Measurements from ENCODE around the gene RNF223.

The RNF223 gene

DNA sequence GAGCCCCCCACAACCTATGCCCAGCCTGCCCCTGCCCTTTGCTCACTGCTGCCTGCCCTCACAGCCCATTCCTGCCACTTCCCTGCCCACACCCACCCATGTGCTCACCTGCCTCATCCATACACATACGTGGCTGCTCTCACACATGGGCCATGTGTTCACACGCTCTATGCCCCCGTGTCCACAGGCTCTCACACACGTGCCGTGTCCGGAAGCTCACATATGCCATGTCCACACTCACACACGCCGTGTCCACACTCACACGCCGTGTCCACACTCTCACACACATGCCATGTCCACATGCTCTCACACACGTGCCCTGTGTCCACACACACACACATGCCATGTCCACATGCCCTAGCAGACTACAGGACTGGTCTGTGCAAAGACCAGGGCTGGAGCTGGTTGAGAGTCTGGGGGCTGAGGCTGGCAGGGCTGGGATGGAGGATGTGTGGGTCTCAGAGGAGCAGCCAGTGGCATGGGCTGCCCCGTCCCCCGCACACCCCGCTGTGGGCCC, 583 bp upstream of the RNF223 start:
- Histone ChIP-seq H3K4me3 (ENCODE audit: low read depth in 1 of 2, low read length in 2 of 2) (no peak overlapping the region), H3K27me3 (ENCODE audit: control insufficient read depth in 1 of 2, insufficient read depth in 2 of 2, low read length in 2 of 2) (peaks cover 0 to 50% of the 10 kb centered on the region in 2 donors), H3K9ac (ENCODE audit: low read length) (no peak overlapping the region), H3K4me1 (ENCODE audit: insufficient read depth, low read length) (peaks cover 5% of the 10 kb centered on the region), H3K27ac (ENCODE audit: low read depth, low read length) (no peak overlapping the region), H3K9me3 (ENCODE audit: low read length) (no peaks in the 10 kb centered on the region), H3K36me3 (ENCODE audit: insufficient read depth, low read length) (no peaks in the 10 kb centered on the region)

- H3K36me3 ChIP-seq (ENCODE audit: insufficient read depth, low read length), result no peaks in the 10 kb centered on the region
- no peak overlapping the region for H3K27ac ChIP-seq (ENCODE audit: low read depth, low read length)
- H3K4me1 ChIP-seq (ENCODE audit: insufficient read depth, low read length), result no peaks in the 10 kb centered on the region
- H3K4me3 ChIP-seq (ENCODE audit: low read depth in 1 of 2, low read length in 2 of 2), result no peak overlapping the region
- peaks cover 4 to 62% of the 10 kb centered on the region in 2 donors for H3K27me3 ChIP-seq (ENCODE audit: control insufficient read depth in 1 of 2, insufficient read depth in 2 of 2, low read length in 2 of 2)
- no peaks in the 10 kb centered on the region for H3K9me3 ChIP-seq (ENCODE audit: low read length)
- no peak overlapping the region for H3K9ac ChIP-seq (ENCODE audit: low read length)
These were observed 1.0 kb downstream of the RNF223 start for GRCh38 chr1:1072849-1073742.

DNA sequence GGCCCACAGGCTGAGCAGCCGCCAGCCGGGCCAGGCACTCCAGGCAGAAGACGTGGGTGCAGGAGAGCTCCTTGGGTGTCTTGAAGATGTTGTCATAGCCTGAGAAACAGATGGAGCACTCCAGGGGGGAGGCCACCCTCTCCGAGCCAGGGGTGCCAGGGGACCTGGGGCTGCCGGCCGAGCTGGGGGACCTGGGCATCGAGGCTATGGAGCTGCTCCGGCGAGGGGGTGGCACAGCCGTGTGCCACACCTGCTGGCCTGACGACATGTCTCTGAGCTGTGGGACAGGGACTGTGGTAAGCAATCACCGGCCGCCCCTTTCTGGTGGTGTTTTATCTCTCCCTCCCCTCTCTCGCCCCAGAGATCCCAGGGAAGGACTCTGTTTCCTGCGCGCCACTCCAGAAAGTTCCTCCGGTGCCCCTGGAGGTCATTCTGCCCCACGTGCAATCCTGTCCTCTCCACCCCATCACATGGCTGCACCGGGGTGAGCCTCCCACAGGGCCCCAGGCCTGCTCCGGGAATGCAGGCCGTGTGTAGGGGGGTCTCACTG, 1.7 kb downstream of the RNF223 start:
- H3K27ac ChIP-seq (ENCODE audit: low read depth, low read length), result no peak overlapping the region
- peaks cover 10 to 70% of the 10 kb centered on the region in 2 donors for H3K27me3 ChIP-seq (ENCODE audit: control insufficient read depth in 1 of 2, insufficient read depth in 2 of 2, low read length in 2 of 2)
- no peak overlapping the region for H3K9ac ChIP-seq (ENCODE audit: low read length)
- H3K36me3 ChIP-seq (ENCODE audit: insufficient read depth, low read length), result no peaks in the 10 kb centered on the region
- H3K4me1 ChIP-seq (ENCODE audit: insufficient read depth, low read length), result no peaks in the 10 kb centered on the region
- H3K9me3 ChIP-seq (ENCODE audit: low read length), result no peaks in the 10 kb centered on the region
- H3K4me3 ChIP-seq (ENCODE audit: low read depth in 1 of 2, low read length in 2 of 2), result no peak overlapping the region

DNA sequence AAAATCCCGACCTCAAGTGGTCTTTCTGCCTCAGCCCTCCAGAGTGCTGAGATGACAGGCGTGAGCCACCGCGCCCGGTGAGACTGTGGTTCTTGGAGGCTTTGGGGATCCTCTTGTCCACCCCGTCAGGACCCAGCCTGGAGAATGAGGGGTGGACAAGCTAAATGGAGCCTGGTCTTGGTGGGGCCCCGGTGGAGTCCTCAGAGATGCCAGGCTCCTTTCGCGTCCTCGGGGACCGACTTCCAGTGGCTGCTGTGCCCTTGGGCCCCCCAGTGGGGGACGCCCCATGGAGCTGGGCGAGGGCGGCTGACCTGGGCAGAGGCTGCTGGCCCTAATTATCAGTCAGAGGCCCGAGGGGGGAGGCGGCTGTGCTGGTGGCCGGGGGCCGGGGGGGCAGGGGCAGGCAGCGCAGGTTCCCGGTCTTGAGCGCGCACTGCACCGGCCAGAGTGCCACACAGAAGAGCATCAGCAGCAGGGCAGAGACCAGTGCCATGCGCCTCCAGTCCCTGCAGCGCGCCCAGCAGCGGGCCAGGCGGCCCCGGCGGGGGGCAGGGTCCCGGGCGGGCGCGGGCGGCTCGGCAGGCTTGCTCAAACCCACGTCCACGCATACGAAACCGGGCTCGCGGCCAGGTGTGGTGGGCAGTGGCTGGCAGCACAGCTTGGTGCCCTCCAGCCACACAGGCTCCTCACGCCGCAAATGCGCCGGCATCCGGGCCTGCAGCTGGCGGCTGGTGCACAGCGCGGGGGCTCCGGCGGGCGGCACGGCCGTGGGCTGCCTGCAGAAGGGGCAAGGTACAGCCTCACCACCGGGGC, 2.4 kb downstream of the RNF223 start:
- Histone ChIP-seq H3K27ac (ENCODE audit: low read depth, low read length) (no peak overlapping the region), H3K4me3 (ENCODE audit: low read depth in 1 of 2, low read length in 2 of 2) (no peak overlapping the region), H3K4me1 (ENCODE audit: insufficient read depth, low read length) (no peaks in the 10 kb centered on the region), H3K9me3 (ENCODE audit: low read length) (no peaks in the 10 kb centered on the region), H3K27me3 (ENCODE audit: control insufficient read depth in 1 of 2, insufficient read depth in 2 of 2, low read length in 2 of 2) (peaks cover 10 to 76% of the 10 kb centered on the region in 2 donors), H3K36me3 (ENCODE audit: insufficient read depth, low read length) (no peaks in the 10 kb centered on the region), H3K9ac (ENCODE audit: low read length) (no peak overlapping the region)

- Histone ChIP-seq H3K9ac (ENCODE audit: low read length) (no peak overlapping the region), H3K4me3 (ENCODE audit: low read depth in 1 of 2, low read length in 2 of 2) (no peak overlapping the region), H3K36me3 (ENCODE audit: insufficient read depth, low read length) (no peaks in the 10 kb centered on the region), H3K4me1 (ENCODE audit: insufficient read depth, low read length) (no peaks in the 10 kb centered on the region), H3K27ac (ENCODE audit: low read depth, low read length) (no peak overlapping the region), H3K27me3 (ENCODE audit: control insufficient read depth in 1 of 2, insufficient read depth in 2 of 2, low read length in 2 of 2) (peaks cover 10 to 75% of the 10 kb centered on the region in 2 donors), H3K9me3 (ENCODE audit: low read length) (no peaks in the 10 kb centered on the region)
These were observed 4.1 kb downstream of the RNF223 start for GRCh38 chr1:1069711-1070676.

GRCh38 chr1:1069056-1069710, 4.9 kb downstream of the RNF223 start:
- Histone ChIP-seq H3K27me3 (ENCODE audit: control insufficient read depth in 1 of 2, insufficient read depth in 2 of 2, low read length in 2 of 2) (peaks cover 10 to 73% of the 10 kb centered on the region in 2 donors), H3K9ac (ENCODE audit: low read length) (no peak overlapping the region), H3K9me3 (ENCODE audit: low read length) (no peaks in the 10 kb centered on the region), H3K4me1 (ENCODE audit: insufficient read depth, low read length) (no peaks in the 10 kb centered on the region), H3K4me3 (ENCODE audit: low read depth in 1 of 2, low read length in 2 of 2) (peak overlapping the region in 1 of 2 donors; percentile 38), H3K27ac (ENCODE audit: low read depth, low read length) (no peak overlapping the region), H3K36me3 (ENCODE audit: insufficient read depth, low read length) (no peaks in the 10 kb centered on the region)

GRCh38 chr1:1068517-1069055, 5.5 kb downstream of the RNF223 start:
- H3K27ac ChIP-seq (ENCODE audit: low read depth, low read length), result no peak overlapping the region
- peaks cover 12 to 73% of the 10 kb centered on the region in 2 donors for H3K27me3 ChIP-seq (ENCODE audit: control insufficient read depth in 1 of 2, insufficient read depth in 2 of 2, low read length in 2 of 2)
- no peaks in the 10 kb centered on the region for H3K9me3 ChIP-seq (ENCODE audit: low read length)
- H3K4me3 ChIP-seq (ENCODE audit: low read depth in 1 of 2, low read length in 2 of 2), result no peak overlapping the region
- no peaks in the 10 kb centered on the region for H3K36me3 ChIP-seq (ENCODE audit: insufficient read depth, low read length)
- no peaks in the 10 kb centered on the region for H3K4me1 ChIP-seq (ENCODE audit: insufficient read depth, low read length)
- H3K9ac ChIP-seq (ENCODE audit: low read length), result no peak overlapping the region

DNA sequence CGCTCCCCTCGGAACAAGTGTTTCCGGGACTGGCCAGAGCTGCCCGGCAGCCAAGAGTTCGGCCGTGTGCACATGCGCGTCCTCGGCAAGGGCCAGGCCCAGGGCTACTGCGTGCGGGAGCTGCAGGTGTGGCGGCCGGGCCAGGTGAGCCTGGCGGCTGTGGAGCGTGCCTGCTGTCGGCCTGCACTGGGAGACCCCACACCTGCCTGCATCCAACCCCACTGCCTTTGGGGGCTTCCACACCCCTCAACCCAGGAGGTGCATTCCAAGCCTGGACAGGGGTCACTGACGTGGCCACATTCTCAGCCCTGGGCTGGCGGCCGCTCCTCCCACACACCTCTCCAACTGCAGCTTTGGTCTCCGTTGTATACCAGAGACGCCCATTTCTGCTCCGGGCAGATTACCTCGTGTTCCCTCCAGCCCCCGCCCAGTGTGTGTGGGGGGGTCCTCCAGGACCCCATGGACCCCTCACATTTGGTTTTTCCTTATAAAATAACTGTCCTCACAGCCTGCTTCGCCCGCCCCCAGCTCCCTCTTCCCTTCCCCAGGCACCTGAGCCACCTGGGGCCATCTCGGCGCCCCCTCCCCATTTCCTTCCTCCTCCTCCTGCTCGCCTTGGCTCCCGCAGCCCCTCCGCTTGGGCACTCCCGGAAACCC, 6.1 kb downstream of the RNF223 start:
- no peaks in the 10 kb centered on the region for H3K9me3 ChIP-seq (ENCODE audit: low read length)
- no peak overlapping the region for H3K4me3 ChIP-seq (ENCODE audit: low read depth in 1 of 2, low read length in 2 of 2)
- no peak overlapping the region for H3K9ac ChIP-seq (ENCODE audit: low read length)
- H3K27me3 ChIP-seq (ENCODE audit: control insufficient read depth in 1 of 2, insufficient read depth in 2 of 2, low read length in 2 of 2), result peaks cover 18 to 72% of the 10 kb centered on the region in 2 donors
- H3K4me1 ChIP-seq (ENCODE audit: insufficient read depth, low read length), result no peaks in the 10 kb centered on the region
- H3K36me3 ChIP-seq (ENCODE audit: insufficient read depth, low read length), result no peaks in the 10 kb centered on the region
- no peak overlapping the region for H3K27ac ChIP-seq (ENCODE audit: low read depth, low read length)

DNA sequence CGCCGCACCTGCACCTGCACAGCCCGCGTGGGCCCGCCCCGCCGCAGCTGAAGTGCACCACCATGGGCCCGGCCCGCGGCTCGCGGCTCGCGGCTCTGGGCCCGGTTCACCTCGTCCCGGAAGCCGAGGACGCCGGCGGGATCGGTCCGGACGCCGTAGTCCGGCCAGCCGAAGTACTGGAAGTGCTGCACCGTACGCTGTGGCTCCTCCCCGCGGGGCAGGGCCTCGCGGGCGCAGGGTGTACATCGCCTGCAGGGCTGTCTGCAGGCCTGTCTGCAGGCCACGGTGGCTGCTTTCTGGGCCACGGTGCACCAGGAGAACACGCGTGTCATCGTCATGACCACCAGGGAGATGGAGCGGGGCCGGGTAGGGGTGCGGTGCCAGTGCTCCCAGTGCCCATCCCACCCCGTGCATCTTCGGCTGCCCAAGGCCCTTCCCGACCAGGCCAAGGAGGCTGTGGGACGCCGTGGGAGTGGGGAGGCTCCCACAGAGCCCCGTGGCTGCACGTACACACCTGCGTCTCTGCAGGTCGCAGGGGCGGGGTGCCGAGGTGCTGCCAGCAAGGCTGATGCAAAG, 6.7 kb downstream of the RNF223 start:
- Histone ChIP-seq H3K27ac (ENCODE audit: low read depth, low read length) (no peak overlapping the region), H3K36me3 (ENCODE audit: insufficient read depth, low read length) (no peaks in the 10 kb centered on the region), H3K4me3 (ENCODE audit: low read depth in 1 of 2, low read length in 2 of 2) (no peak overlapping the region), H3K4me1 (ENCODE audit: insufficient read depth, low read length) (no peaks in the 10 kb centered on the region), H3K27me3 (ENCODE audit: control insufficient read depth in 1 of 2, insufficient read depth in 2 of 2, low read length in 2 of 2) (peaks cover 23 to 71% of the 10 kb centered on the region in 2 donors), H3K9me3 (ENCODE audit: low read length) (no peaks in the 10 kb centered on the region), H3K9ac (ENCODE audit: low read length) (no peak overlapping the region)

All from muscle layer of colon (tissue), 2 donors.